H1 (cell line): ENCODE results near the gene RNU7-1. TPM values are rescaled to one million over a fixed set of nuclear protein-coding genes. Genes with fewer than 3 reads are reported as not detected.

Experiments
- NANOG ChIP-seq: IDR thresholded peaks from 2 replicates; pipeline ENCODE4 v1.6.1; 2011; ENCODE audit warnings: low read length, low read depth, mild to moderate bottlenecking, inconsistent platforms; ENCODE audit not compliant: insufficient read depth, poor library complexity, severe bottlenecking
- SAP30 ChIP-seq: fragments of 300-600 bp; sonication (generic); IDR thresholded peaks from 2 replicates; pipeline ENCODE4 v1.7.1; 2012; ENCODE audit warnings: low read length, moderate library complexity, mild to moderate bottlenecking, inconsistent platforms; ENCODE audit not compliant: insufficient read depth, insufficient replicate concordance
- SP4 ChIP-seq: IDR thresholded peaks from 2 replicates; pipeline ENCODE4 v1.6.1; 2012; ENCODE audit warnings: low read length, inconsistent platforms
- polyA plus RNA-seq, 7 experiments: library from polyadenylated mRNA; depleted of rRNA in 3 of 7; stranded (reverse) in 5 of 7; unstranded in 2 of 7; fragments of >200 nt in 5 of 7; fragments of 200-250 nt in 2 of 7; gene quantifications; 1 replicate in 5 of 7; 2 replicates in 1 of 7; 4 replicates in 1 of 7; pipeline versions ENCODE4 v1.2.1 to v1.2.3, GENCODE V29; 2011 to 2013; ENCODE audit warnings: missing spikeins in 2 of 7, mixed read lengths in 2 of 7
- total RNA-seq: library from RNA; stranded (reverse); fragmentation: NEBNext Ultra II Directional; extraction: Animal tissue kit (Norgen Biotek cat#: 25700); gene quantifications from 2 replicates; pipeline ENCODE4 v1.2.1, GENCODE V29; 2021

Gene RNU7-1
- total and polyA plus RNA-seq, 2 of the 8 experiments (the other 6 are each of a cell fraction or from before 2014, with no cell fraction given) = not detected

GRCh38 chr12:6936194-6936635 is 7.4 kb upstream of the RNU7-1 start (continued):
- TF ChIP-seq NANOG (no peak), SAP30 (no peak), SP4 (no peak)
